Trophoblast cell (in vitro differentiated cells and primary cell): Measurements from ENCODE around the gene JMJD1C.
A peak's percentile ranks its signal among the peaks of the same experiment; 100 is the strongest.

Source experiments
- DNase-seq, 2 donors: peaks; one replicate each; pipeline ENCODE4 v3.0.0-alpha.2; 2016
- H2AFZ ChIP-seq: 2 replicates; pipeline ENCODE4 v1.6.1; 2013; ENCODE audit warnings: low read length, moderate library complexity, mild to moderate bottlenecking; ENCODE audit not compliant: insufficient read depth, poor library complexity
- H2AK5ac ChIP-seq: 2 replicates; pipeline ENCODE4 v1.6.1; 2013; ENCODE audit warnings: mild to moderate bottlenecking, low read length
- H2BK120ac ChIP-seq: 2 replicates; pipeline ENCODE4 v1.6.1; 2013; ENCODE audit warnings: low read length, mild to moderate bottlenecking, moderate library complexity; ENCODE audit not compliant: insufficient read depth, poor library complexity
- H2BK12ac ChIP-seq: 2 replicates; pipeline ENCODE4 v1.6.1; 2013; ENCODE audit warnings: mild to moderate bottlenecking, low read length, moderate library complexity
- H2BK5ac ChIP-seq: 2 replicates; pipeline ENCODE4 v1.6.1; 2013; ENCODE audit warnings: low read length, low read depth, moderate library complexity, mild to moderate bottlenecking; ENCODE audit not compliant: poor library complexity
- H3K14ac ChIP-seq: 2 replicates; pipeline ENCODE4 v1.6.1; 2013; ENCODE audit warnings: mild to moderate bottlenecking, low read length
- H3K18ac ChIP-seq: 2 replicates; pipeline ENCODE4 v1.6.1; 2013; ENCODE audit warnings: mild to moderate bottlenecking, low read length
- H3K23ac ChIP-seq: 2 replicates; pipeline ENCODE4 v1.6.1; 2013; ENCODE audit warnings: low read length
- H3K27ac ChIP-seq: 2 replicates; pipeline ENCODE4 v1.5.1; 2013; ENCODE audit warnings: low read depth, mild to moderate bottlenecking, inconsistent platforms, low read length, moderate library complexity
- H3K27me3 ChIP-seq: 2 replicates; pipeline ENCODE4 v1.6.1; 2013; ENCODE audit warnings: inconsistent platforms, mild to moderate bottlenecking, low read length, moderate library complexity; ENCODE audit not compliant: insufficient read depth
- H3K36me3 ChIP-seq, 2 experiments: 1 replicate in 1 of 2; 2 replicates in 1 of 2; pipeline ENCODE4 v1.6.1; 2013; ENCODE audit warnings: low read length in 2 of 2, mild to moderate bottlenecking in 2 of 2, moderate library complexity in 1 of 2; ENCODE audit not compliant: insufficient read depth in 2 of 2, control insufficient read depth in 1 of 2
- H3K4ac ChIP-seq: 2 replicates; pipeline ENCODE4 v1.6.1; 2013; ENCODE audit warnings: low read depth, mild to moderate bottlenecking, low read length, moderate library complexity
- H3K4me1 ChIP-seq, 2 experiments: 1 replicate in 1 of 2; 2 replicates in 1 of 2; pipeline ENCODE4 v1.6.1; 2013; ENCODE audit warnings: low read length in 2 of 2, mild to moderate bottlenecking in 2 of 2, moderate library complexity in 1 of 2; ENCODE audit not compliant: insufficient read depth in 2 of 2, control insufficient read depth in 1 of 2
- H3K4me2 ChIP-seq: 2 replicates; pipeline ENCODE4 v1.6.1; 2013; ENCODE audit warnings: inconsistent platforms, mild to moderate bottlenecking, low read length, moderate library complexity
- H3K4me3 ChIP-seq: 2 replicates; pipeline ENCODE4 v1.5.1; 2013; ENCODE audit warnings: mild to moderate bottlenecking, low read depth, low read length, inconsistent platforms
- H3K79me1 ChIP-seq: one replicate; pipeline ENCODE4 v1.6.1; 2013; ENCODE audit warnings: low read length
- H3K79me2 ChIP-seq: 2 replicates; pipeline ENCODE4 v1.6.1; 2013; ENCODE audit warnings: low read length, mild to moderate bottlenecking; ENCODE audit not compliant: control insufficient read depth, insufficient read depth, poor library complexity
- H3K9ac ChIP-seq: 2 replicates; pipeline ENCODE4 v1.6.1; 2013; ENCODE audit warnings: mild to moderate bottlenecking, low read length
- H3K9me3 ChIP-seq: 2 replicates; pipeline ENCODE4 v1.6.1; 2013; ENCODE audit warnings: low read depth, mild to moderate bottlenecking, control low read depth, inconsistent platforms, low read length; ENCODE audit not compliant: insufficient read depth
- H4K12ac ChIP-seq: 2 replicates; pipeline ENCODE4 v1.6.1; 2013; ENCODE audit warnings: low read depth, mild to moderate bottlenecking, low read length, moderate library complexity
- H4K8ac ChIP-seq: 2 replicates; pipeline ENCODE4 v1.6.1; 2013; ENCODE audit warnings: low read depth, mild to moderate bottlenecking, low read length, moderate library complexity
- H4K91ac ChIP-seq: one replicate; pipeline ENCODE4 v1.6.1; 2013; ENCODE audit warnings: low read depth, mild to moderate bottlenecking, low read length, moderate library complexity
- WGBS: extraction: QIAGEN DNeasy Blood & Tissue Kit; methylation state at CpG from one replicate; pipeline ENCODE4 v1.1.7; 2013; ENCODE audit warnings: missing lambda C conversion rate; ENCODE audit not compliant: insufficient read length, insufficient coverage; ENCODE audit errors: extremely low coverage; 5-methylcytosine and 5-hydroxymethylcytosine counted together

The JMJD1C gene

DNA sequence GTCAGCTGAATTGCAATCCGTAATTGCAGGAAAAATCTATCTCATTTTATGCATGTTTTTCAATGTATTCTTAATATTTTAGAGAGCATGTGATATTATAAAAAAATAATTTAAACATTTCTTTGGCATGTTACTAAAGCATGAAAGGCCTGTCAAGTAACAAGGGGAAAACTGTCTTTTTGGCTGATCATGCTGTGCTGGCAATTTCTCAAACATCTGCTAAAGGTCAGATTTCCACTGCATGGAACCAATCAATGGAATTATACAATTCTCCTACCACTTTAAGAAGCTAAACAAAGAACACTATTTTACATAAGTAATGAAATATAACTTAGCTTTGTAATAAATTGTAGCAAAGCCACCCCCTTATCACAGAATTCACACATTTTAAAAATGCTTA is 49.4 kb downstream of the JMJD1C start:
- Histone ChIP-seq H2AFZ (no peak overlapping the region), H2AK5ac (no peak overlapping the region), H4K12ac (no peak overlapping the region), H3K14ac (no peak overlapping the region), H3K9ac (no peak overlapping the region), H3K79me2 (peaks cover 2% of the 10 kb centered on the region), H3K4ac (no peak overlapping the region), H4K8ac (no peak overlapping the region), H2BK5ac (no peak overlapping the region), H3K36me3 (no peaks in the 10 kb centered on the region), H3K4me2 (no peak overlapping the region), H3K27ac (no peak overlapping the region), H3K23ac (no peak overlapping the region), H3K4me3 (no peak overlapping the region), H3K18ac (no peak overlapping the region), H2BK12ac (no peak overlapping the region), H3K27me3 (no peaks in the 10 kb centered on the region), H3K9me3 (no peaks in the 10 kb centered on the region), H4K91ac (no peak overlapping the region), H2BK120ac (no peak overlapping the region), H3K4me1 (no peaks in the 10 kb centered on the region), H3K79me1 (no peaks in the 10 kb centered on the region)
- no CpG with 5 or more reads among the region's 1 CpG for WGBS
- DNase-seq, result no peak

DNA sequence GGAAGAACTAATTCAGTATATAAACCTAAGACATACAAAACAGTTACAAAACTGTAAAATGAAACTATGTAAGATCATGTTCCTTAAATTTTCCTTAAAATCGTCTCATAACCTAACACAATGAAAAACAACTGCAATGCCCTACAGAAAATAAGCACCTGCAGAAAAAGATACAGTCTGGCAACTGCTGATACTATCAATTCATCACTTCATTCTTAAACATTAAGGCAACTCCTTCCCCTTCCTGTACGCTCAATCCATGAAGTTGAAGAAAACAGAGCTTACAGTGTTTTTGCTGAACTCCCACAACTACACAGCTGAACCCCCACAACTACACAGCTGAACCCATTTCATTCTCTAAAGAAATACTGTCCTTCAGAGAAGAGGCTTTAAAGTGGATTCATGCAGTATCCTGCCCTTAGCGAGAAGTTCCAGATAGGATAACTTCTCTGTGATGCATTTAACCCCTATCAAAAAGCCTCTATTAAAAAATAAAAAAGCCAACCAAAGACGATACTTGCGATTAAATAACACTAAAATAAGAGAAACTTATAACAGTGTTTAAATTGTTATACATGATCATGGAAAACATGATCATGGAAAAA is 50.0 kb downstream of the JMJD1C start:
- WGBS, result no CpG with 5 or more reads among the region's 5 CpGs
- no peak for DNase-seq
- Histone ChIP-seq H3K4me1 (no peaks in the 10 kb centered on the region), H4K91ac (no peak overlapping the region), H3K27ac (no peak overlapping the region), H3K79me1 (no peaks in the 10 kb centered on the region), H2BK12ac (no peak overlapping the region), H2AFZ (no peak overlapping the region), H4K12ac (no peak overlapping the region), H3K9ac (no peak overlapping the region), H3K4ac (no peak overlapping the region), H3K4me3 (no peak overlapping the region), H3K23ac (no peak overlapping the region), H3K36me3 (no peaks in the 10 kb centered on the region), H3K14ac (no peak overlapping the region), H3K27me3 (no peaks in the 10 kb centered on the region), H3K4me2 (no peak overlapping the region), H2BK5ac (no peak overlapping the region), H2AK5ac (no peak overlapping the region), H3K9me3 (no peaks in the 10 kb centered on the region), H3K79me2 (peaks cover 2% of the 10 kb centered on the region), H3K18ac (no peak overlapping the region), H2BK120ac (no peak overlapping the region), H4K8ac (no peak overlapping the region)

DNA sequence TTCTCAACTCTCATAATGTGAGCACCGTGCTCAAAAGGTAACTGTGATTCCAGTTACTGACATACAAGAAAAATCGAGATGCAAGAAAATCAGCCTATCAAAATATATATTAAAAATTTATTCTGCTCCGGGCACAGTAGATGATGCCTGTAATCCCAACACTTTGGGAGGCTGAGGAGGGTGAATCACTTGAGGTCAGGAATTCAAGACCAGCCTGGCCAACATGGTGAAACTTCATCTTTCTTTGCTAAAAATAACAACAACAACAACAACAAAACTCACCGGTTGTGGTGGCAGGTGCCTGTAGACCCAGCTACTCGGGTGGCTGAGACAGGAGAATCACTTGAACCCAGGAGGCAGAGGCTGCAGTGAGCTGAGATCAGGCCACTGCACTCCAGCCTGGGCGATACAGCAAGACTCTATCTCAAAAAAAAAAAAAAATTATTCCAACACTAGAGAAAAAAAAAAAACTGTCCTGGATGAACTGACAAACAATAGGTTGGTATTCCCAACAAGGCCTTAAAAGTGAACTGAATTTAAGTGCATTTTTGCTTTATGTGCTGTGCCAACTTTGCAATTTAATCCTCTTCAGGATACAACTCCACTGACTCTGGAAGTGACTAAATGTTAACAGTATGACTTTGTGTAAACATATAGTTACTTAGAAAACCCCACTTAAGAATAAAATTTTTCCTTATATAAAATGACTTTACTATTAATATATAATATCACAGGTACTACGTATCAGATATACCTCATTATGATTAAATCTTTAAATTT is 51.1 kb downstream of the JMJD1C start:
- WGBS, result no CpG with 5 or more reads among the region's 7 CpGs
- Histone ChIP-seq H4K8ac (no peak overlapping the region), H3K27ac (no peak overlapping the region), H2BK120ac (no peak overlapping the region), H3K4ac (no peak overlapping the region), H2BK12ac (no peak overlapping the region), H3K79me1 (no peaks in the 10 kb centered on the region), H3K4me2 (no peak overlapping the region), H3K4me3 (no peak overlapping the region), H3K79me2 (no peaks in the 10 kb centered on the region), H4K12ac (no peak overlapping the region), H3K4me1 (no peaks in the 10 kb centered on the region), H2AK5ac (no peak overlapping the region), H3K27me3 (no peaks in the 10 kb centered on the region), H3K14ac (no peak overlapping the region), H3K18ac (no peak overlapping the region), H3K9me3 (no peaks in the 10 kb centered on the region), H3K9ac (no peak overlapping the region), H2BK5ac (no peak overlapping the region), H2AFZ (no peak overlapping the region), H3K36me3 (no peaks in the 10 kb centered on the region), H4K91ac (no peak overlapping the region), H3K23ac (no peak overlapping the region)
- DNase-seq, result no peak

DNA sequence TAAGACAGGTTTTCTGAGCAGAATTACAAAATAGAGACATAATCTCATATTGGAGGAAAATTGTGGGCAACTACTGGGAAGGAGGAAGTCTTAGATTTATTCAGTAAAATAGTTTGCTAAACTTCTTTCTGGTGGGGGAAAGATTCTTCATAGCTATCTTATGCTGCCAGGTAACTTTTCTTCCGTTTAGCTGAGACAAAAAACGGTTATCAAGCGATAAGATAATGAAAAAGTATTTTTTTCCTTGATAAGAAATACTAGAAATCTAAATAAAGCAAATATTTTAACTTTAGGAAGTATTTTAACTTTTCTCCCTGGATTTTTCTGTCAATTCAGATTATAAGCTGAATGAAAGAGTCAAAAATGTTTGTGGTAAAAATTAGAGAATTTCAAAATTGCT is 52.3 kb downstream of the JMJD1C start:
- Histone ChIP-seq H4K91ac (no peak overlapping the region), H3K9me3 (no peaks in the 10 kb centered on the region), H3K4me2 (no peak overlapping the region), H3K27me3 (no peaks in the 10 kb centered on the region), H4K8ac (no peak overlapping the region), H2BK12ac (no peak overlapping the region), H3K4me3 (no peak overlapping the region), H3K23ac (no peak overlapping the region), H3K27ac (no peak overlapping the region), H3K79me1 (no peaks in the 10 kb centered on the region), H3K14ac (no peak overlapping the region), H2BK5ac (no peak overlapping the region), H3K9ac (no peak overlapping the region), H3K36me3 (no peaks in the 10 kb centered on the region), H3K4ac (no peak overlapping the region), H2AK5ac (no peak overlapping the region), H3K18ac (no peak overlapping the region), H2BK120ac (no peak overlapping the region), H4K12ac (no peak overlapping the region), H2AFZ (no peak overlapping the region), H3K79me2 (no peaks in the 10 kb centered on the region), H3K4me1 (no peaks in the 10 kb centered on the region)
- peak in 1 of 2 donors; percentile 57 for DNase-seq
- no CpG with 5 or more reads among the region's 3 CpGs for WGBS
